K562 (cell line): Measurements from ENCODE around the gene AFDN. TPM values are rescaled to one million over a fixed set of nuclear protein-coding genes. Genes with fewer than 3 reads are reported as not detected.

Experiments
- MAZ ChIP-seq, 2 experiments: fragments of 450-650 bp in 1 of 2; sonication (generic) in 1 of 2; formaldehyde crosslinking; IDR thresholded peaks in 1 of 2; conservative IDR thresholded peaks in 1 of 2; 2 replicates each; pipeline versions ENCODE4 v1.4.0 to v1.5.0; 2020; ENCODE audit warnings: mild to moderate bottlenecking in 1 of 2, missing genetic modification reagents in 1 of 2
- PPARD ChIP-seq: fragments of 250-450 bp; sonication (Bioruptor Pico); IDR thresholded peaks from 2 replicates; pipeline ENCODE4 v1.8.0; 2022; ENCODE audit warnings: inconsistent platforms, mild to moderate bottlenecking, moderate library complexity
- TOE1 ChIP-seq, 2 experiments: fragments of 450-650 bp in 1 of 2; sonication (generic) in 1 of 2; formaldehyde crosslinking in 1 of 2; IDR thresholded peaks; 2 replicates each; pipeline versions ENCODE4 v1.7.1 to v1.8.0; 2016 to 2022; ENCODE audit warnings: borderline replicate concordance in 2 of 2, mild to moderate bottlenecking in 2 of 2, antibody characterized with exemption in 1 of 2, inconsistent platforms in 1 of 2, low read depth in 1 of 2, missing genetic modification reagents in 1 of 2, moderate library complexity in 1 of 2
- polyA plus RNA-seq, 8 experiments: library from polyadenylated mRNA; depleted of rRNA in 4 of 8; stranded (reverse) in 5 of 8; unstranded in 3 of 8; fragments of >200 nt; fragmentation: Nextera tagmentation in 2 of 8; fragmentation: Illumina TruSeq in 1 of 8; extraction: Ambion mirVana in 2 of 8; extraction: Trizol in 1 of 8; gene quantifications; 2 replicates each; pipeline versions ENCODE4 v1.2.1 to v1.2.3, GENCODE V29; 2011 to 2014; ENCODE audit warnings: inconsistent platforms in 1 of 8, missing spikeins in 1 of 8
- total RNA-seq, 7 experiments: library from RNA; depleted of rRNA in 6 of 7; stranded (reverse); fragments of >200 nt in 6 of 7; fragmentation: Illumina TruSeq in 2 of 7; extraction: Trizol in 2 of 7; gene quantifications; 2 replicates each; pipeline versions ENCODE4 v1.2.1 to v1.2.3, GENCODE V29; 2011 to 2021; ENCODE audit warnings: low replicate concordance in 1 of 7
- TF ChIP-seq, protein P1 (sequence below), 2 experiments: fragments of 450-650 bp; IDR thresholded peaks; 2 replicates each; pipeline ENCODE4 v1.6.1; 2016; ENCODE audit warnings: mild to moderate bottlenecking in 2 of 2, borderline replicate concordance in 1 of 2, low read depth in 1 of 2, moderate library complexity in 1 of 2

The AFDN gene
- total and polyA plus RNA-seq, 9 of the 15 experiments (the other 6 are each of a cell fraction or from before 2014, with no cell fraction given), result 7.2 to 129 (median 105) TPM

DNA sequence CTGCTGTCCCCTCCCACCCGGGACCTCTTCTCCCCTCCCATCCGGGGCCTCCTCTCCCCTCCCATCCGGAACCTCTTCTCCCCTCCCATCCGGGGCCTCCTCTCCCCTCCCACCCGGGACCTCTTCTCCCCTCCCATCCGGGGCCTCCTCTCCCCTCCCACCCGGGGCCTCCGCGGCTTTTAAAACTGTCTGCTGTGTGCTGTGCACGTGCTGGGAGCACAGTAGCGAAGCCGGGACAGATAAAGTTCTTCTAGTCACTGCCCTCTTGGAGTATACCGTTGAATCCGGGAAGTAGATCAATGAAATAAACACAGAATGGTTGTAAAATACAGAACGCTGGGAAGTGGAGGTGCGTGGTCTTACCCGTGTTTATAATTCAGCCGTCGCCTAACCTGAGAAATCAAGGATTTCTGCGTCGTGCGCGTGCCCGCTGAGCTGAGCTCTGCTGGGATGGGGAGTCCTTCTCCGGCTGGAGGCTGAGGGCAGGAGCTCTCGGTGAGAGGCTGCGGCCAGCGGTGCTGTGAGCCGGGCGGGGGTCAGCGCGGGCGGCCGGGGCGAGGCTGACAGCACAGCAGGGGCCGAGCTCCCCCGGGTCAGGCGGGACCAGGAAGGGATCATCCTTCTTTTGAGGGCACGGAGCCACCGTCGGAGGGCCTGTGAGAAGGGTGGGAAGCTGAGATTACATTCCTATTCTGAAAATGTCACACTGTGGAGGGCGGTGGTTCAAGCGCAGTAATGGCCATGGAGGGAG lies 151.2 kb downstream of the AFDN start (continued):
- TF ChIP-seq TOE1 (IDR thresholded peaks at IDR 0.05; ENCODE audit: borderline replicate concordance) (no peak), TOE1 (CRISPR knock-in tag; IDR thresholded peaks at IDR 0.05; ENCODE audit: borderline replicate concordance, low read depth) (no peak), PPARD (CRISPR knock-in tag) (no peak), MAZ (CRISPR knock-in tag; conservative IDR thresholded peaks at IDR 0.05 in 1 of 2, IDR thresholded peaks at IDR 0.05 in 1 of 2) (no peak)
- TF ChIP-seq, protein P1, sequence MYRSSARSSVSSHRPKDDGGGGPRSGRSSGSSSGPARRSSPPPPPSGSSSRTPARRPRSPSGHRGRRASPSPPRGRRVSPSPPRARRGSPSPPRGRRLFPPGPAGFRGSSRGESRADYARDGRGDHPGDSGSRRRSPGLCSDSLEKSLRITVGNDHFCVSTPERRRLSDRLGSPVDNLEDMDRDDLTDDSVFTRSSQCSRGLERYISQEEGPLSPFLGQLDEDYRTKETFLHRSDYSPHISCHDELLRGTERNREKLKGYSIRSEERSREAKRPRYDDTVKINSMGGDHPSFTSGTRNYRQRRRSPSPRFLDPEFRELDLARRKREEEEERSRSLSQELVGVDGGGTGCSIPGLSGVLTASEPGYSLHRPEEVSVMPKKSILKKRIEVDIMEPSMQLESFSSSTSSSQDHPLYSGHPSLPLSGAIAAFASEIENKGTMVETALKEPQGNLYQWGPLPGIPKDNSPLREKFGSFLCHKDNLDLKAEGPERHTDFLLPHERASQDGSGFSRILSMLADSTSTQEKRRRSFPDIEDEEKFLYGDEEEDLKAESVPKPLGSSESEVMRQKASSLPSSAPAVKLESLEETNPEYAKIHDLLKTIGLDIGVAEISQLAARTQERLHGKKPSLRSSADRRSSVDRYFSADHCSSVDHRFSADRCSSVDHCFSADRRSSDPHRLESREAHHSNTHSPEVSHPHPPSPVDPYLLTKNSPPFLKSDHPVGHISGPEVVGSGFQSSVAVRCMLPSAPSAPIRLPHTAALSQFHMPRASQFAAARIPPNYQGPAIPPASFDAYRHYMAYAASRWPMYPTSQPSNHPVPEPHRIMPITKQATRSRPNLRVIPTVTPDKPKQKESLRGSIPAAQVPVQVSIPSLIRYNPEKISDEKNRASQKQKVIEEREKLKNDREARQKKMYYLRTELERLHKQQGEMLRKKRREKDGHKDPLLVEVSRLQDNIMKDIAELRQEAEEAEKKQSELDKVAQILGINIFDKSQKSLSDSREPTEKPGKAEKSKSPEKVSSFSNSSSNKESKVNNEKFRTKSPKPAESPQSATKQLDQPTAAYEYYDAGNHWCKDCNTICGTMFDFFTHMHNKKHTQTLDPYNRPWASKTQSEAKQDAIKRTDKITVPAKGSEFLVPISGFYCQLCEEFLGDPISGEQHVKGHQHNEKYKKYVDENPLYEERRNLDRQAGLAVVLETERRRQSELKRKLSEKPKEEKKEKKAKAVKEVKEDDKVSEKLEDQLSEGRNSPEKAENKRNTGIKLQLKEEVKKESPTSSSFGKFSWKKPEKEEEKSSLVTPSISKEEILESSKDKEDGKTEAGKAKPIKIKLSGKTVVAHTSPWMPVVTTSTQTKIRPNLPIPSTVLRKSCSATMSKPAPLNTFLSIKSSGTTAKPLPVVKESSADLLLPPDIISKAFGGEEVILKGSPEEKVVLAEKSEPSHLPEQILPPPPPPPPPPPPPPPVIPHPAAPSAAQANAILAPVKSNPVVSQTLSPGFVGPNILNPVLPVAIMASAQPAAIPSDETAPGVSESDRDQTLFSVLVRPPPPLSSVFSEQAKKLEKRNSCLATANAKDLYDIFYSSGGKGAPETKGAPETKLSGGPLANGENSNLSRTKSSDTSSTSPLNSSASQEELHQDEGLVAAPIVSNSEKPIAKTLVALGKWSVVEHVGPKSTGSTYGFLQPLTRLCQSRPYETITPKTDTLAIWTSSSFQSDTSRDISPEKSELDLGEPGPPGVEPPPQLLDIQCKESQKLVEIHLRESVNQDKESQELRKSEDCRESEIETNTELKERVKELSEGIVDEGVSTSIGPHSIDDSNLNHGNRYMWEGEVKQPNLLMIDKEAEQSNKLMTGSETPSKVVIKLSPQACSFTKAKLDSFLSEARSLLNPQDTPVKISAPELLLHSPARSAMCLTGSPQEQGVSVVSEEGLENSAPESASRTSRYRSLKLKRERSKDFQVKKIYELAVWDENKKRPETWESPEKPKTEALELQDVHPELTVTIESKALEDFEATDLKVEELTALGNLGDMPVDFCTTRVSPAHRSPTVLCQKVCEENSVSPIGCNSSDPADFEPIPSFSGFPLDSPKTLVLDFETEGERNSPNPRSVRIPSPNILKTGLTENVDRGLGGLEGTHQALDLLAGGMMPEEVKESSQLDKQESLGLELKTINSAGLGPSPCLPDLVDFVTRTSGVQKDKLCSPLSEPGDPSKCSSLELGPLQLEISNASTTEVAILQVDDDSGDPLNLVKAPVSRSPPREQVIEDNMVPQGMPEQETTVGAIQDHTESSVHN (IDR thresholded peaks at IDR 0.05; ENCODE audit: borderline replicate concordance in 1 of 2, low read depth in 1 of 2), result no peak
